Cardiac fibroblast (primary cell): ENCODE results near the gene MSI2.

Experiments used
- DNase-seq, 2 donors: peaks; one replicate each; pipeline versions ENCODE4 v3.0.0 to v3.0.0-alpha.2; 2010; ENCODE audit warnings: low read depth in 2 of 2
- H3K4me3 ChIP-seq, 2 donors: replicated peaks in 1 of 2; 1 replicate in 1 of 2; 2 replicates in 1 of 2; pipeline ENCODE4 v1.5.1; 2011; ENCODE audit warnings: low read depth in 2 of 2, low read length in 2 of 2, mild to moderate bottlenecking in 2 of 2, moderate library complexity in 1 of 2
- CTCF ChIP-seq: IDR thresholded peaks from one replicate; pipeline ENCODE4 v1.5.1; 2011; ENCODE audit warnings: low read depth, mild to moderate bottlenecking, low read length, inconsistent platforms

The MSI2 gene

GRCh38 chr17:57707892-57708291 is 451.6 kb downstream of the MSI2 start:
- H3K4me3 ChIP-seq, result no peak overlapping the region
- TF ChIP-seq CTCF, result no peak
- no peak for DNase-seq

GRCh38 chr17:57708410-57708809 is 452.1 kb downstream of the MSI2 start:
- TF ChIP-seq CTCF, result peak; percentile 35
- DNase-seq, result peak; percentile 8 to 56
- H3K4me3 ChIP-seq, result no peak overlapping the region

GRCh38 chr17:57713140-57713539 is 456.8 kb downstream of the MSI2 start:
- no peak for TF ChIP-seq CTCF
- no peak for DNase-seq
- H3K4me3 ChIP-seq, result no peak overlapping the region

- TF ChIP-seq CTCF, result no peak
- no peak for DNase-seq
- H3K4me3 ChIP-seq, result no peak overlapping the region
Observed at GRCh38 chr17:57714665-57715180, 458.4 kb downstream of the MSI2 start.

- no peak for TF ChIP-seq CTCF
- H3K4me3 ChIP-seq, result no peak overlapping the region
- DNase-seq, result no peak
Observed at GRCh38 chr17:57715981-57716380, 459.7 kb downstream of the MSI2 start.

- TF ChIP-seq CTCF, result no peak
- DNase-seq, result no peak
- H3K4me3 ChIP-seq, result no peak overlapping the region
Observed at GRCh38 chr17:57718878-57719277, 462.6 kb downstream of the MSI2 start.

- TF ChIP-seq CTCF, result no peak
- no peak for DNase-seq
Observed at GRCh38 chr17:57720386-57721035, 464.2 kb downstream of the MSI2 start.

More at GRCh38 chr17:57720386-57721035, 464.2 kb downstream of the MSI2 start:
- no peak overlapping the region for H3K4me3 ChIP-seq
